ENCODE measurements around the gene KMT2C. TPM values are rescaled to one million over a fixed set of nuclear protein-coding genes. Genes with fewer than 3 reads are reported as not detected.

The KMT2C gene
- total and polyA plus RNA-seq, 2 of the 13 experiments (the other 11 are each of a cell fraction or from before 2014, with no cell fraction given): 7.1 to 14.4 TPM

- TF ChIP-seq ZNF382 (CRISPR knock-in tag; IDR thresholded peaks at IDR 0.05; ENCODE audit: borderline replicate concordance) (no peak), ZFP37 (CRISPR knock-in tag; IDR thresholded peaks at IDR 0.05; ENCODE audit: borderline replicate concordance) (no peak), ZMYM2 (CRISPR knock-in tag; IDR thresholded peaks at IDR 0.05) (no peak), ZNF512B (CRISPR knock-in tag; IDR thresholded peaks at IDR 0.05; ENCODE audit: borderline replicate concordance) (no peak), HHEX (CRISPR knock-in tag; IDR thresholded peaks at IDR 0.05) (no peak), KAT2B (IDR thresholded peaks at IDR 0.05; ENCODE audit: borderline replicate concordance, low read depth, low read length) (no peak), HDAC2 (CRISPR knock-in tag; IDR thresholded peaks at IDR 0.05) (no peak), ZNF143 (CRISPR knock-in tag; IDR thresholded peaks at IDR 0.05) (no peak), ZFP1 (CRISPR knock-in tag; IDR thresholded peaks at IDR 0.05) (no peak), NFIC (IDR thresholded peaks at IDR 0.05; ENCODE audit: low read length) (no peak), ZNF3 (CRISPR knock-in tag; IDR thresholded peaks at IDR 0.05) (no peak), ZNF569 (CRISPR knock-in tag; IDR thresholded peaks at IDR 0.05; ENCODE audit: borderline replicate concordance) (no peak), BORCS8-MEF2B (CRISPR knock-in tag; IDR thresholded peaks at IDR 0.05) (no peak; the same call in 1 of the 2 replicates)
- TF ChIP-seq, protein P1, sequence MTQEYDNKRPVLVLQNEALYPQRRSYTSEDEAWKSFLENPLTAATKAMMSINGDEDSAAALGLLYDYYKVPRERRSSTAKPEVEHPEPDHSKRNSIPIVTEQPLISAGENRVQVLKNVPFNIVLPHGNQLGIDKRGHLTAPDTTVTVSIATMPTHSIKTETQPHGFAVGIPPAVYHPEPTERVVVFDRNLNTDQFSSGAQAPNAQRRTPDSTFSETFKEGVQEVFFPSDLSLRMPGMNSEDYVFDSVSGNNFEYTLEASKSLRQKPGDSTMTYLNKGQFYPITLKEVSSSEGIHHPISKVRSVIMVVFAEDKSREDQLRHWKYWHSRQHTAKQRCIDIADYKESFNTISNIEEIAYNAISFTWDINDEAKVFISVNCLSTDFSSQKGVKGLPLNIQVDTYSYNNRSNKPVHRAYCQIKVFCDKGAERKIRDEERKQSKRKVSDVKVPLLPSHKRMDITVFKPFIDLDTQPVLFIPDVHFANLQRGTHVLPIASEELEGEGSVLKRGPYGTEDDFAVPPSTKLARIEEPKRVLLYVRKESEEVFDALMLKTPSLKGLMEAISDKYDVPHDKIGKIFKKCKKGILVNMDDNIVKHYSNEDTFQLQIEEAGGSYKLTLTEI (CRISPR knock-in tag; conservative IDR thresholded peaks at IDR 0.05): no peak
- TF ChIP-seq, protein P2, sequence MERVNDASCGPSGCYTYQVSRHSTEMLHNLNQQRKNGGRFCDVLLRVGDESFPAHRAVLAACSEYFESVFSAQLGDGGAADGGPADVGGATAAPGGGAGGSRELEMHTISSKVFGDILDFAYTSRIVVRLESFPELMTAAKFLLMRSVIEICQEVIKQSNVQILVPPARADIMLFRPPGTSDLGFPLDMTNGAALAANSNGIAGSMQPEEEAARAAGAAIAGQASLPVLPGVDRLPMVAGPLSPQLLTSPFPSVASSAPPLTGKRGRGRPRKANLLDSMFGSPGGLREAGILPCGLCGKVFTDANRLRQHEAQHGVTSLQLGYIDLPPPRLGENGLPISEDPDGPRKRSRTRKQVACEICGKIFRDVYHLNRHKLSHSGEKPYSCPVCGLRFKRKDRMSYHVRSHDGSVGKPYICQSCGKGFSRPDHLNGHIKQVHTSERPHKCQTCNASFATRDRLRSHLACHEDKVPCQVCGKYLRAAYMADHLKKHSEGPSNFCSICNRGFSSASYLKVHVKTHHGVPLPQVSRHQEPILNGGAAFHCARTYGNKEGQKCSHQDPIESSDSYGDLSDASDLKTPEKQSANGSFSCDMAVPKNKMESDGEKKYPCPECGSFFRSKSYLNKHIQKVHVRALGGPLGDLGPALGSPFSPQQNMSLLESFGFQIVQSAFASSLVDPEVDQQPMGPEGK (CRISPR knock-in tag; IDR thresholded peaks at IDR 0.05): no peak
- TF ChIP-seq, protein P3, sequence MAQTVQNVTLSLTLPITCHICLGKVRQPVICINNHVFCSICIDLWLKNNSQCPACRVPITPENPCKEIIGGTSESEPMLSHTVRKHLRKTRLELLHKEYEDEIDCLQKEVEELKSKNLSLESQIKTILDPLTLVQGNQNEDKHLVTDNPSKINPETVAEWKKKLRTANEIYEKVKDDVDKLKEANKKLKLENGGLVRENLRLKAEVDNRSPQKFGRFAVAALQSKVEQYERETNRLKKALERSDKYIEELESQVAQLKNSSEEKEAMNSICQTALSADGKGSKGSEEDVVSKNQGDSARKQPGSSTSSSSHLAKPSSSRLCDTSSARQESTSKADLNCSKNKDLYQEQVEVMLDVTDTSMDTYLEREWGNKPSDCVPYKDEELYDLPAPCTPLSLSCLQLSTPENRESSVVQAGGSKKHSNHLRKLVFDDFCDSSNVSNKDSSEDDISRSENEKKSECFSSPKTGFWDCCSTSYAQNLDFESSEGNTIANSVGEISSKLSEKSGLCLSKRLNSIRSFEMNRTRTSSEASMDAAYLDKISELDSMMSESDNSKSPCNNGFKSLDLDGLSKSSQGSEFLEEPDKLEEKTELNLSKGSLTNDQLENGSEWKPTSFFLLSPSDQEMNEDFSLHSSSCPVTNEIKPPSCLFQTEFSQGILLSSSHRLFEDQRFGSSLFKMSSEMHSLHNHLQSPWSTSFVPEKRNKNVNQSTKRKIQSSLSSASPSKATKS (CRISPR knock-in tag; IDR thresholded peaks at IDR 0.05): no peak; the same call in 1 of the 2 replicates
Measured at GRCh38 chr7:152464312-152465118, 28.7 kb upstream of the KMT2C start (continued).
